Karpas-422 (cell line): Measurements from ENCODE around the gene SELE. TPM values are rescaled to one million over a fixed set of nuclear protein-coding genes. Genes with fewer than 3 reads are reported as not detected.
"Not testable (repeated sequence)": the region's sequence is repeated elsewhere in the genome, so short reads cannot be mapped to it uniquely, and the experiment has no call there.

Experiments used
- DNase-seq: peaks from one replicate; pipeline ENCODE4 v3.0.0-alpha.2; 2015
- H2AFZ ChIP-seq: fragments of 200-600 bp; sonication (generic); 2 replicates; pipeline ENCODE4 v1.6.1; 2014; ENCODE audit warnings: antibody characterized with exemption, low read length, mixed read lengths
- H3K27ac ChIP-seq: fragments of 200-600 bp; sonication (generic); 2 replicates; pipeline ENCODE4 v1.5.1; 2014; ENCODE audit warnings: mild to moderate bottlenecking, low read length, moderate library complexity
- H3K27me3 ChIP-seq: fragments of 200-600 bp; sonication (generic); 2 replicates; pipeline ENCODE4 v1.6.1; 2014; ENCODE audit warnings: low read length, mixed read lengths
- H3K36me3 ChIP-seq: fragments of 200-600 bp; sonication (generic); 2 replicates; pipeline ENCODE4 v1.6.1; 2014; ENCODE audit warnings: low read length, mixed read lengths; ENCODE audit not compliant: insufficient read depth
- H3K4me1 ChIP-seq: fragments of 200-600 bp; sonication (generic); 2 replicates; pipeline ENCODE4 v1.6.1; 2014; ENCODE audit warnings: mild to moderate bottlenecking, low read length, mixed read lengths
- H3K4me2 ChIP-seq: fragments of 200-600 bp; sonication (generic); 2 replicates; pipeline ENCODE4 v1.6.1; 2014; ENCODE audit warnings: low read length, low read depth, mild to moderate bottlenecking; ENCODE audit not compliant: poor library complexity, severe bottlenecking
- H3K4me3 ChIP-seq: fragments of 200-600 bp; sonication (generic); 2 replicates; pipeline ENCODE4 v1.5.1; 2014; ENCODE audit warnings: mild to moderate bottlenecking, antibody characterized with exemption, low read length, mixed read lengths
- H3K79me2 ChIP-seq: fragments of 200-600 bp; sonication (generic); 2 replicates; pipeline ENCODE4 v1.6.1; 2014; ENCODE audit warnings: mild to moderate bottlenecking, low read length, mixed read lengths
- H3K9ac ChIP-seq: fragments of 200-600 bp; sonication (generic); 2 replicates; pipeline ENCODE4 v1.6.0; 2014; ENCODE audit warnings: low read length
- H3K9me2 ChIP-seq: fragments of 200-600 bp; sonication (generic), shearing (Covaris generic); replicated peaks from 2 replicates; pipeline ENCODE4 v1.6.0; 2014; ENCODE audit warnings: mild to moderate bottlenecking, low read length, moderate library complexity; ENCODE audit not compliant: insufficient read depth
- H3K9me3 ChIP-seq: fragments of 300-700, 200-600 bp; sonication (generic); 2 replicates; pipeline ENCODE4 v1.6.1; 2014; ENCODE audit warnings: low read length, mixed read lengths
- H4K20me1 ChIP-seq: fragments of 200-600 bp; sonication (generic); 2 replicates; pipeline ENCODE4 v1.6.1; 2014; ENCODE audit warnings: mild to moderate bottlenecking, antibody characterized with exemption, low read length, low read depth; ENCODE audit not compliant: insufficient read depth
- total RNA-seq: library from RNA; depleted of rRNA; stranded (reverse); fragments of >200 nt; shearing (Covaris generic); gene quantifications from 2 replicates; pipeline ENCODE4 v1.2.3, GENCODE V29; 2014; ENCODE audit warnings: low replicate concordance

SELE gene
- total RNA-seq, 1 experiment from 2014 or later: not detected

GRCh38 chr1:169713090-169713489, 20.8 kb downstream of the SELE start:
- not testable (repeated sequence) for H3K4me3 ChIP-seq, H3K9ac ChIP-seq, H3K4me2 ChIP-seq, H3K4me1 ChIP-seq, H3K9me3 ChIP-seq, H4K20me1 ChIP-seq, H3K27ac ChIP-seq, H2AFZ ChIP-seq, H3K27me3 ChIP-seq, DNase-seq, H3K36me3 ChIP-seq, H3K9me2 ChIP-seq, H3K79me2 ChIP-seq

- Histone ChIP-seq H3K36me3 (no peaks in the 10 kb centered on the region), H2AFZ (no peak overlapping the region), H3K9me3 (no peaks in the 10 kb centered on the region), H3K9ac (no peak overlapping the region), H3K9me2 (no peaks in the 10 kb centered on the region), H3K27ac (no peak overlapping the region), H3K4me1 (no peaks in the 10 kb centered on the region), H3K4me3 (no peak overlapping the region), H4K20me1 (no peaks in the 10 kb centered on the region), H3K27me3 (no peaks in the 10 kb centered on the region), H3K79me2 (no peaks in the 10 kb centered on the region), H3K4me2 (no peak overlapping the region)
- no peak for DNase-seq
Observed at GRCh38 chr1:169712309-169712631, 21.6 kb downstream of the SELE start.

GRCh38 chr1:169711469-169712308, 22.2 kb downstream of the SELE start, which contains the start of gene SELL:
SELL (minus strand) TSS chr1:169711620; CDS start chr1:169711498, 122 bp downstream.
- no peaks in the 10 kb centered on the region for H3K4me1 ChIP-seq
- peak; percentile 84 for DNase-seq
- no peak within 1 kb of the TSS for H3K4me3 ChIP-seq
- no peak within 1 kb of the TSS for H3K27ac ChIP-seq
- H3K9me2 ChIP-seq: no peaks in the 10 kb centered on the region
- no peaks in the 10 kb centered on the region for H3K27me3 ChIP-seq
- no peak within 1 kb of the TSS for H3K9ac ChIP-seq
- no peaks in the 10 kb centered on the region for H4K20me1 ChIP-seq
- H2AFZ ChIP-seq: no peak within 1 kb of the TSS
- no peaks in the 10 kb centered on the region for H3K79me2 ChIP-seq
- no peaks in the 10 kb centered on the region for H3K36me3 ChIP-seq
- no peaks in the 10 kb centered on the region for H3K9me3 ChIP-seq
- H3K4me2 ChIP-seq: no peak within 1 kb of the TSS

DNA sequence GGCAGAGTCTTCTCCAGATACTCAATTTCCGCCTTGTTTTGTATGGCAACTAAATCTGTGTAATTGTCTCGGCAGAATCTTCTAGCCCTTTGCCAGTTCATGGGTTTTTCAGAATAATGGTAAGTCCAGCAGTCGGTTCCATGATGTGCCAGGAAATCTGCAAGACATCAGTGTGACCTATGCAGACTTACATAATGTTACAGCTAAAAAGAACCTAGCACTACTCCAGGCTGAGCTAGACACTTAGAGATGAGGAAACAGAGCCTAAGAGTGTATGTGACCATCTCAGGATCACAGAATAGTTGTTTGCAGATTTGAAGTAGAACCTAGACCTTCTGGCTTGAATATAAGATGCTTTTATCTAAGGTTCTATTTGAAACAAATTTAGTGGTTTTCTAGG, 25.2 kb downstream of the SELE start:
- Histone ChIP-seq H3K36me3 (no peaks in the 10 kb centered on the region), H4K20me1 (no peaks in the 10 kb centered on the region), H3K9ac (no peak overlapping the region), H3K27me3 (no peaks in the 10 kb centered on the region), H3K27ac (no peak overlapping the region), H3K9me3 (no peaks in the 10 kb centered on the region), H3K4me3 (no peak overlapping the region), H3K79me2 (no peaks in the 10 kb centered on the region), H3K9me2 (no peaks in the 10 kb centered on the region), H3K4me2 (no peak overlapping the region), H3K4me1 (no peaks in the 10 kb centered on the region), H2AFZ (no peak overlapping the region)
- no peak for DNase-seq

- Histone ChIP-seq H3K36me3 (no peaks in the 10 kb centered on the region), H3K4me2 (no peak overlapping the region), H3K27ac (no peak overlapping the region), H4K20me1 (no peaks in the 10 kb centered on the region), H3K27me3 (no peaks in the 10 kb centered on the region), H3K4me1 (no peaks in the 10 kb centered on the region), H3K9me3 (no peaks in the 10 kb centered on the region), H3K79me2 (no peaks in the 10 kb centered on the region), H3K9me2 (no peaks in the 10 kb centered on the region), H3K4me3 (no peak overlapping the region), H2AFZ (no peak overlapping the region), H3K9ac (no peak overlapping the region)
- no peak for DNase-seq
Observed at GRCh38 chr1:169707912-169708604, 25.8 kb downstream of the SELE start.

DNA sequence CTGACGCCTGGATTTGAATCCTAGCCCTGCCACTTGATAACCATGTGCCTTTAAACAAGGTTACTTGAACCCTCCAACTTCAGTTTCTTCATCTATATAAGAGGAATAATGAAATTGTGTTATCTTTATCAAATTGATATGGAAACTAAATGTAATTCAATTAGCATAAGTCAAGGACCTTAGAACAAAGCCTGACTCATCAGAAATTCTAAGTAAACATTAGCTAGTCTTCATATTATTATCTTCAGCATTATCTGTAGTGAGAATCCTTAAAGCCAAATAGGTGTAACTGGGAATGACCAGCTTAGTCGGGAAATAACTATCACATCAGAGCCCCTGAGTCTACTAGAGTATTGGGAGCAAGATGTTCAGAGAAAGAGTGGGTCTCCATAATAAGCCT, 29.1 kb downstream of the SELE start:
- no peak overlapping the region for H3K9ac ChIP-seq
- no peaks in the 10 kb centered on the region for H3K27me3 ChIP-seq
- no peak overlapping the region for H3K4me3 ChIP-seq
- no peaks in the 10 kb centered on the region for H3K36me3 ChIP-seq
- H4K20me1 ChIP-seq: no peaks in the 10 kb centered on the region
- H3K9me2 ChIP-seq: no peaks in the 10 kb centered on the region
- H3K27ac ChIP-seq: no peak overlapping the region
- peak; percentile 11 for DNase-seq
- no peaks in the 10 kb centered on the region for H3K79me2 ChIP-seq
- peaks cover 4% of the 10 kb centered on the region for H3K4me1 ChIP-seq
- H2AFZ ChIP-seq: no peak overlapping the region
- no peak overlapping the region for H3K4me2 ChIP-seq
- H3K9me3 ChIP-seq: no peaks in the 10 kb centered on the region

GRCh38 chr1:169701261-169702005, 32.4 kb downstream of the SELE start:
- H3K4me3 ChIP-seq: no peak overlapping the region
- H2AFZ ChIP-seq: no peak overlapping the region
- peaks cover 4% of the 10 kb centered on the region for H3K4me1 ChIP-seq
- H3K27ac ChIP-seq: no peak overlapping the region
- no peaks in the 10 kb centered on the region for H3K36me3 ChIP-seq
- H3K4me2 ChIP-seq: no peak overlapping the region
- DNase-seq: no peak
- no peaks in the 10 kb centered on the region for H3K9me3 ChIP-seq
- no peaks in the 10 kb centered on the region for H3K27me3 ChIP-seq
- H3K79me2 ChIP-seq: no peaks in the 10 kb centered on the region
- no peaks in the 10 kb centered on the region for H3K9me2 ChIP-seq
- H4K20me1 ChIP-seq: no peaks in the 10 kb centered on the region
- no peak overlapping the region for H3K9ac ChIP-seq

DNA sequence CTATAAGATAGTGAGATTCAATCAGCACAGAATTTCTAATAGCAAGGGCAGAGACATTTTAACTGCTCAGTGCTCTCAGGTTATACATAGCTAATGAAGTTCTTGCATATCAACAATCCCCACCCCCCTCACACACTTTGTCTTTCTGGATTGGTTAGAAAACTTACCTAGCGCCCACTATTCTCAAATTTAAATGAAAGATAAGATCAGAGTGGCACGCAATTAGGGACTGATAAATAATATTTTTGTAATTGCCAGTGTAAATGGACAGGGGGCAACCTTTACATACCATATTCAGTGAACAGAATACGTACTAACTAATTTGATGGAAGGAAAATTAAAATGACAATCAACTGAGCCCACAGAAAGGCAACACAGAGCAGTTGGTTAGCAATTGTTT, 34.2 kb downstream of the SELE start:
- no peaks in the 10 kb centered on the region for H3K79me2 ChIP-seq
- no peak overlapping the region for H3K9ac ChIP-seq

More for the DNA sequence above, 34.2 kb downstream of the SELE start:
- H3K9me3 ChIP-seq: no peaks in the 10 kb centered on the region
- no peaks in the 10 kb centered on the region for H3K9me2 ChIP-seq
- H4K20me1 ChIP-seq: no peaks in the 10 kb centered on the region
- H3K36me3 ChIP-seq: no peaks in the 10 kb centered on the region
- DNase-seq: peak; percentile 44
- no peak overlapping the region for H3K4me3 ChIP-seq
- no peaks in the 10 kb centered on the region for H3K27me3 ChIP-seq
- H3K27ac ChIP-seq: no peak overlapping the region
- no peak overlapping the region for H3K4me2 ChIP-seq
- H3K4me1 ChIP-seq: peaks cover 4% of the 10 kb centered on the region
- H2AFZ ChIP-seq: no peak overlapping the region
